Activated CD8-positive, alpha-beta memory T cell treated with anti-CD3 and anti-CD28 coated beads for 24 hours (primary cell): ENCODE data around the gene PKD1L1.
"Not testable (repeated sequence)": the region's sequence is repeated elsewhere in the genome, so short reads cannot be mapped to it uniquely, and the experiment has no call there.

Source experiments
- DNase-seq: peaks from one replicate; pipeline ENCODE4 v3.0.0-alpha.2; 2020

PKD1L1 gene

DNA sequence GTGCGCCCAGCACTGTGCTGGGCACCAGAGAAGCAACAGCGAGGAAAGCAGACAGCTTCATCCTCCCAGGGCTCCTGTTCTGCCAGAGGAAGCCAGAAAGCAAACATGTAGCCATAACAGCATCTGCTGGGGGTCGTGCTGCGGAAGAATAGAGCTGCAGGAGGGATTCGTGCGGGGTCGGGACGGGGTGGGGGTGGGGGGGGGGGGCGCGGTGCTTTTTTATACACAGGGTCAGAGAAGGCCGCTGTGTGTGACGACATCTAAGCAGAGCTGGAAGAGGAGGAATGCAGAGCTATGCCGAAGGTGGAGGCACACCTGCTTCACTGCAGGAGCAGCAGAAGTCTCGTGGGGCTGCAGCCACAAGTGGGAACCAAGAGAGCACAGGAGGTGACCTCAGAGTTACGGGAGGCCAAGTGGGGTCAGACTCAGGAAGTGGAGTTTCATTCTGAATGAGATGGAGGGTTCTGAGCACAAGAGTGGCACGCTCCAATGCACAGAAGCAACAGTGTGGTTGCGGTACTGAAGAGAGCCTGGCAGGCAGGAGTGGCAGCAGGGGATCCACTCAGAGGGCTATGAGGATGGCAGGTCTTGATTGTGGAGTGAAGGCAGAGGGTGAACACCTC lies 11.1 kb downstream of the PKD1L1 start:
- DNase-seq = no peak

- no peak for DNase-seq
These were observed 11.9 kb downstream of the PKD1L1 start for GRCh38 chr7:47936323-47936722.

- DNase-seq = no peak
These were observed 12.9 kb downstream of the PKD1L1 start for GRCh38 chr7:47935336-47935735.

DNA sequence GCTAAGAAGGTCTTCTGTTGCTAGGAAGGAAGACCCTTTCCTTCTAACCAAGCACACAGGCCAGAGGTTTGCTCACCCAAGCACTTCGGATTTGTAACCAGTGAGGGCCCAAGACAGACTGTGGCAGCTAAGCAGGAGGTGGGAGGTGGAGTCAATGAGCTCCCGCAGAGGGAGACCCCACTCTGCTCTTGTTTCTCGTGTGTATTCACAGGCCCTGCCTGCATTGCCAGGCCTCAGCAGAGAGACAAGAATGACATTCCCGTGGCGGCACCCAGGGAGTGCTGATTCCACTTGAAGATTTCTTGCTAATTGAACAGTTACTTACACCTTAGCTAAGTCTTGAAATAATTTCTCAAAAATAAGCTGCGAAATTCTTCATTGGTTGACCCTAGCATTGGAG lies 13.4 kb downstream of the PKD1L1 start:
- DNase-seq = no peak

- no peak for DNase-seq
These were observed 15.1 kb downstream of the PKD1L1 start for GRCh38 chr7:47933215-47933614.

DNA sequence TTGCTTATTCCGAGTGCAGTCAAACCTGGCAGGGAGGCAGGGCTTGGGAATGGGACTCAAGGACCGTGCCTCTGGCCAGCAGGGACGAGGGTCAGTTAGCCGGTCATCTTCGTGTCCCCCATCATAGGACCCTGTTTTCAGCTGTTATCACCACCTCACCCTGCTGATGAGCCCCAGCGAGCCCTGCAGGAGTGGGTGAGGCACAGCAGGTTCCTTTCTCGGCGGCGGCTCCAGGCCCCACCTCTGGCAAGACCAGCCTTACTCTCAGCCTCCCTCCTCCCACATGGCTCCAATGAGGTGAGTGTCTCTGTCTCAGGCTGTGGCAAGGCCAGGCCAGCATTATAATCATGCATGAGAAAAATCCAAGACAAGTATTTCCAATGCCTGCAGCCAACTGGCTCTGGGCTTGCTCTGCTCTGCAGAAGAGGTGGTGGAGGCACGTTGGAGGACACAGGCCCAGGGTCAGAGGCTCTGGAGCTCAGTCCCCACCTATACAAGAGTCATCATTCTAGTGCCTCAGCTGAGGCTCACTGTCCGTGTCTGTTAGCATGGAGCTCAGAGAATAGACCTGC lies 15.7 kb downstream of the PKD1L1 start:
- DNase-seq = no peak

GRCh38 chr7:47932016-47932415 lies 16.2 kb downstream of the PKD1L1 start:
- DNase-seq = no peak

GRCh38 chr7:47931005-47932004 lies 17.0 kb downstream of the PKD1L1 start:
- no peak for DNase-seq

- DNase-seq = no peak
These were observed 24.0 kb downstream of the PKD1L1 start for GRCh38 chr7:47924266-47924665.

GRCh38 chr7:47923081-47923875 lies 25.0 kb downstream of the PKD1L1 start:
- not testable (repeated sequence) for DNase-seq

GRCh38 chr7:47916514-47916913 lies 31.8 kb downstream of the PKD1L1 start:
- DNase-seq = not testable (repeated sequence)

- DNase-seq = no peak
These were observed 32.7 kb downstream of the PKD1L1 start for GRCh38 chr7:47915616-47915976.

DNA sequence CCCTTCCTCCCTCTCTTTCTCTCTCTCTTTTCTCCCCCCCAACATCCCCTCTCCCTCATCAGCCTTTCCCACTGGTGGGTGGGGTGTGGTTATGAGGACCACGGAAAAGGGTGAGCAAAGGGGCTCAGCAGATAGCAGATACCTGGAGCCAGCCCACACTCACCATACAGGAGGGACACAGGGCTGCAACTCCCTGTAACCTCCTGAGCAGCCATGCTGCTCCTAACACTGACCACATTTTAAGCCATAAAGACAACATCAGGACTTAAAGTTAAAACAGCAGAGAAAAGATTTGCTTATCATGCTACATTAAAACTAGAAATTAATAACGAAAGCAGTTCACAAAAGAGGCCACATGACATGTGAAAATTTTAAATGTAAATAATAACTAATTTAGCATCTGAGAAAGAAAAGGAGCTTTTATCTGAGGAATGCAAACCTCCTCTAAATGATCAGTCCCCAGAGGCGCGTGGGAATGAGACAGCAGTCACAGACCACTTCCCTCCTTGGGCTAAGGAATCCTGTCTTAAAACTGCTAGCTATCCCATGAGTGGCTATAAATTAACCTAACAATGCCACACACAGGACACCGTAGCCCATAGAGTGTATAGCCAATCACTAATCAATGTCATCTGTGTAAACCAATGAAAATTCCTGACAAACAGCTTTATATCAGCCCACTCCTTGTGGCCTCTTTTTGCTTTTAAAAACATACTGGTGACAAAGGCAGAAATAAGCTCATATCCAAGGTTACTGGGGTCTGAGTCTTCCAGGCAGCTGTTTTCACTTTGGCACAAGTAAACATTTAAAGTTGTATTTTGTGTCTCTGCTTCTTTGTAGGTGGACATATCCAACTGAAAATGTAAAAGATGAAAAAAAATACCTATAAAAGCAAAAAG lies 33.3 kb downstream of the PKD1L1 start:
- no peak for DNase-seq

DNA sequence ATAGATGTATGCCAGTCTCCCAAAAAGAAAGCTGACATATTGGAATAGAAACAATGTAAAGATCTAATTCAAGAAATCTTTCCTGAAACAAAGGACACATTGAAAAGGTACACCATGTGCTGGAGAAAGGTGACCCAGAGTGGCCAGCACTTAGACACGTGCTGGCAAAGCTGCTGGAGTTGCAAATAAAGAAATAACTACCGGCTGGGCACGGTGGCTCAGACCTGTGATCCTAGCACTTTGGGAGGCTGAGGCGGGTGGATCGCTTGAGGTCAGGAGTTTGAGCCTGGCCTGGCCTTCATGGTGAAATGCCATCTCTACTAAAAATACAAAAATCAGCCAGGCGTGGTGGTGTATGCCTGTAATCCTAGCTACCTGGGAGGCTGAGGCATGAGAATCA lies 35.9 kb downstream of the PKD1L1 start:
- no peak for DNase-seq

- DNase-seq = no peak
These were observed 39.5 kb downstream of the PKD1L1 start for GRCh38 chr7:47908720-47909119.

DNA sequence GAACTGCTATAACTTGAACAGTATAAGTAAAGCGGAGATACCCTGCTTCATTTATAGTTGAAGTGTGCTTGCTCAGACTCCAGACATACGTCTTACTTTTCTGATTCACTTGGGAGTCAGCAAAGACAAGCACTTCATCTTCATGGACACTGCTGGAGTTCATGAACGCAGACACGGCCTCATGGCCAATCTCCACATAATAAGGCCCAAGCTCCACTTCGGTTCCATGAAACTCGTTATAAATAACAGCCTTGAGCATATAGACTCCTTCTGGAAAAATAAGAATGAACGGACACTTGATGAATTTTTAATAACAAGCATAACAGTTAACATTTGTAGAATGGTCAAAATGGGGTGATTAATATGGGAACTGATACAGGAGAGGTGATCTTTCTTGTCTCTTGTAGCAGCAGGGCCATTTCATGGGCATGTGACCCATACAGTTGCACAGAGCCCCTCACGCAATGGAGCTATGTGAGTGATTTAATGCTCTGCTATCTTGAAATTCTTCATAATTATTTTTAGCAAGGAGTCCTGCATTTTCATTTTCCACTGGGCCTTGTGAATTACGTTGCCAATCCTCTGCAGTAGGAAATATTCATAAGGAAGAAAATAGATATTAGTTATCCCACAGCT lies 40.2 kb downstream of the PKD1L1 start:
- no peak for DNase-seq

DNA sequence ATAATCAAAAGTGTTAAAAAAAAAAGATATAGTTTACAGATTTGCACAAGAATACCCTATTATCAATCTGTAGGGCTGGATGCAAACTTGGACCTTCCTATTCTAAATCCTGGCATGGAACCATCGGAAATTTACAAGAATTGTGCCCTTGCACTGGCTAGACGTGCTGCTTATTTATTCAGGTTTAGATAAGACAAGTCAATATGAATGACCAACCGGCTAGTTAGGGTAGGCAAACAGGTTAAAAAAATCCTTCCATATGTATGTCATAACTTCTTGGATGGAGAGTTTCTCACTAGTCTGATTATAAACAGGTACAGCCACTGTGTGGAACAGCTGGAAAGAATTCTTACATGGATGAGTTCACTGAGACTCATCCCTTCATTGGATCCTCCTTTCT lies 41.4 kb downstream of the PKD1L1 start:
- DNase-seq = no peak

- no peak for DNase-seq
These were observed 43.0 kb downstream of the PKD1L1 start for GRCh38 chr7:47905076-47905920.

DNA sequence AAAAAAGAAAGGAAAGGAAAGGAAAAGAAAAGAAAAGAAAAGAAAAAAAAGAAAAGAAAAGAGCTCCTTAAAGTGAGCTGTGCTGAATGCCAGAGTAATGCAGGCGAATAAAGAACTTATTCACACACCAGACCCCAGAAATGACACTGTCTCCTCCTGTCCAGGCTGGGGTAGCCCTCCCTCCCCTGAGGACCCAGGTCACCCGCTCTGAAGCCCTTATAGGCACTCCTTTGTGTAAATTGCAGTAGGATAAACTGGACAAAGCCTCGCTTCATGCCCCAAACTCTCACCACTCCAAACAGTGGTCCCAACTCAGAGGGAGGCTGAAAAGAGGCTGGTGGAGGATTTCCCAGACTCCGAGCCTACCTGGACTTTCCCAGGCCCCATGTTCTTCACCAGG lies 46.3 kb downstream of the PKD1L1 start:
- no peak for DNase-seq

GRCh38 chr7:47901542-47901941 lies 46.7 kb downstream of the PKD1L1 start:
- DNase-seq = no peak

DNA sequence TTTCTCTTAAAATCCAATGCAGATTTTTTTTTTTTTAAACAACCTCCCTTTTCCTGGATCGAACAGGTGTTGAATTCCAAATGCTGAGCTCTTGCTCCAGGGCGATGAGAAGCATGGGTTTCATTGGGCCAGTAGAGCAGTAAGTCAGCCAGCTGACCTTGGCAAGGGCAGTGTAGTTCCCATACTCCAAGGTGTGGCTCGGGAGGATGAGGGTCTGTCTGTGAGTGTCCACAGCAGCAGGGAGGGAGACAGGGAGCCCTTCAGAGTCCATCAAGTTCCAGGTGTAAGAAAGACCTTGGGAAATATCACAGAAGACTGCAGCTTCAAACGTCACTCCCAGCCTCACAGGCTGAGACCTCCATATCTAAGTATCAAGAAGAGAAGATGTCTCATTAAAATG lies 50.4 kb downstream of the PKD1L1 start:
- no peak for DNase-seq
